ENCODE data around the gene CHAMP1.
"Not testable (repeated sequence)": the region's sequence is repeated elsewhere in the genome, so short reads cannot be mapped to it uniquely, and the experiment has no call there.

The CHAMP1 gene

DNA sequence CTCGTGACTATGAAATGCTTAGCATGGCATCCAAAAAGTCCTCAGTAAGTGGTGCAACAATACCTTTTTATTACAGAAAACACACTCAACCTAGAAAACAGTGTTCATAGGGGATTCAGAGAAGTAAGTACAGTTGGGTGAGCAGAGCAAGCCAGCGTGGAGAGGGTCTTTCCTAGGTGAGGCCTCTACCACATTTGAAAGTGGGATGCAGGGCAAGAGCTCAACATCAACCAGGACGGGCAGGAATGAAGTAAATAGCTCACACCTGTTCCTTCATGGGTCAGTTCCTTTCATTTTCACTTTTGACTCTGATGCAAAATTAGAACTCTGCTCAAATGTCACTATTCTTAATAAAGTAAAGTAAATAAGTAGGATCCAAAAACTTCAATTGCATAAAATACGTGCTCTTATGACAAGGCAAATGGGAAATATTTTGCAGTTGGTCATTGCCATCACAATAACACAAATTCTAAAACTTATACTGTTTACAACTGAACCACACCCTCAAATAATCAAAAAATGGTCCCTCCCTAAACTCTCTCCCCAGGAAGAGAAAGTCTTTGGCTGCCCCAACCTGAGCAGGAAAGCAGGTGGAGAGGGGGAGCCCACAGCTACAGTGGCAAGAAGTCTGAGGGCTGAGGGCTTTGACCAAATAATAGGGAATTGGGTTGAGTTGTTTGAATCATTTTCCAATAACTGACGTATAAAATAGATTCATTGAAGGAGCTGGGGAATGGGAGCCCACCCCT, 20.2 kb downstream of the CHAMP1 start:
- DNase-seq (ENCODE audit: low spot score) = no peak

DNA sequence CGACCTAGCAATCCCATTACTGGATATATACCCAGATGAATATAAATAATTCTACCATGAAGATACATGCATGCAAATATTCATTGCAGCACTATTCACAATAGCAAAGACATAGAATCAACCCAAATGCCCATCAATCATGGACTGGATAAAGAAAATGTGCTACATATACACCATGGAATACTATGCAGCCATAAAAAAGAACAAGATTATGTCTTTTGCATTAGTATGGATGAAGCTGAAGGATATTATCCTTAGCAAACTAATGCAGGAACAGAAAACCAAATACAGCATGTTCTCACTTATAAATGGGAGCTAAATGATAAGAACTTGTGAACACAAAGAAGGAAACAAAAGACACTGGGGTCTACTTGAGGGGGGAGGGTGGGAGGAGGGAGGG, 22.2 kb downstream of the CHAMP1 start:
- DNase-seq (ENCODE audit: low spot score) = not testable (repeated sequence)

GRCh38 chr13:114338959-114339358, 24.7 kb downstream of the CHAMP1 start:
- no peak for DNase-seq (ENCODE audit: low spot score)

GRCh38 chr13:114339857-114340534, 25.7 kb downstream of the CHAMP1 start:
- DNase-seq (ENCODE audit: low spot score) = peak; percentile 30

DNA sequence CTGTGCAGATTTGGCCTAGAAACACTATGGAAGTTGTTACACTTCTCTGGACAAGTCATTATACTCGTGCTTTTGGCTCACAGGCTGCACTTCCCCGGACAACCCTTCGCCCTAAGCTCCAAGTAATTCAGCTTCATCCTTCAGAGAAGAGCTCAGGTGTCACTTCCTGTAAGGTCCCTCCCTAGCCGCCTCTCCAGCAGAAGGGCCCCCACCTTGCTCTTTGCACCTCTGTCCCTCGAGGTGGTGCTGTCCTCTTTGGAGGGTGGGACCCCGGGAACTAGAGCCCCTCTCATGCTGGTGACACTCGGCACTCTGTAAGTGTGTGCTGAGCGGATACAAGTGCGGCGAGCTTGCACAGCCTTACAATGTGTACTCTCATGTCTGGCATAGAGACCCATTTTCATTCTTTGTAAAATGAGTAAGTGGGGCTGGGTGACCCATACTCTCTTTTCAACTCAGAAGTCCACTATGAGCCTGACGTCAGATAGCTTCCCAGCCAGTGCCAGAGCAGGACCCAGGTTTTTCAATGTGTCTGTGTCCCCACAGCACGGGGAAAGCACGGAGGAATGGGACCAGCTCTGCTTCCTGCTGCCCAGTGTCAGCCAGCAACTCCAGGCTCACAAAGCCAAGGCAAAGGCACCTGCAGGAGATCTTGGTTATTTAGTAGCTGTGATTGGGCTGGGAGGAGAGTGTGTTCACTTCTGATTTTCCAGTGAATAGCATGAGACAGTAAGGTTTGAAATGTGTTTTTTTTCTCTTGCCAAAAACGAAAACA, 26.9 kb downstream of the CHAMP1 start:
- no peak for DNase-seq (ENCODE audit: low spot score)

DNA sequence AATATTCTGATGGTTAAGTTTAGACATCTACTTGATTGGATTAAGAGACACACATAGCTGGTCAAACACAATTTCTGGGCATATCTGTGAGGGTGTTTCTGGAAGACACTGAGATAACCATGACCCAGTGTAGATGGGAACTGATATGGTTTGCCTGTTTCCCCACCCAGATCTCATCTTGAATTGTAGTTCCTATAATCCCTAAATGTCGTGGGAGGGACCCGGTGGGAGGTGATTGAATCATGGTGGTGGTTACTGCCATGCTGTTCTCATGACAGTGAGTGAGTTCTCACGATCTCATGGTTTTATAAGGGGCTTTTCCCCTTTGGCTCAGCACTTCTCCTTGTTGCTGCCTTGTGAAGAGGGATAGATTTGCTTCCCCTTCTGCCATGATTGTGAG, 33.0 kb downstream of the CHAMP1 start:
- DNase-seq (ENCODE audit: low spot score) = not testable (repeated sequence)

GRCh38 chr13:114352763-114353162, 38.5 kb downstream of the CHAMP1 start:
- peak; percentile 38 for DNase-seq (ENCODE audit: low spot score)

DNA sequence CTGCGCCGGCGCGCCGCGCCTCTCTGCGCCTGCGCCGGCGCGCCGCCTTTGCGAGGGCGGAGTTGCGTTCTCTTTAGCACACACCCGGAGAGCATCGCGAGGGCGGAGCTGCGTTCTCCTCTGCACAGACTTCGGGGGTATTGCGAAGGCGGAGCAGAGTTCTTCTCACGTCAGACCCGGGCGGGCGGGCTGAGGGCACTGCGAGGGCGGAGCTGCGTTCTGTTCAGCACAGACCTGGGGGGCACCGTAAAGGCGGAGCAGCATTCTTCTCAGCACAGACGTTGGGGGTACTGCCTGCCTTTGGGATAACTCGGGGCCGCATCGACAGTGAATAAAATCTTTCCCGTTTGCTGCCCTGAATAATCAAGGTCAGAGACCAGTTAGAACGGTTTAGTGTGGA, 39.1 kb downstream of the CHAMP1 start:
- DNase-seq (ENCODE audit: low spot score) = not testable (repeated sequence)

Measured in kidney capillary endothelial cell (primary cell).